GM12865 (cell line): ENCODE measurements around the gene FAM3B.

ENCODE experiments used
- DNase-seq: peaks from one replicate; pipeline ENCODE4 v3.0.0; 2010; ENCODE audit warnings: low read depth
- H3K4me3 ChIP-seq: 2 replicates; pipeline ENCODE4 v1.5.1; 2011; ENCODE audit warnings: mild to moderate bottlenecking, low read depth, low read length, control low read depth
- TF ChIP-seq, protein P1 (sequence below): IDR thresholded peaks from 2 replicates; pipeline ENCODE4 v1.5.1; 2011; ENCODE audit warnings: low read length, control low read depth, low read depth, inconsistent platforms; ENCODE audit not compliant: insufficient read depth; ENCODE audit errors: missing control alignments

FAM3B gene

DNA sequence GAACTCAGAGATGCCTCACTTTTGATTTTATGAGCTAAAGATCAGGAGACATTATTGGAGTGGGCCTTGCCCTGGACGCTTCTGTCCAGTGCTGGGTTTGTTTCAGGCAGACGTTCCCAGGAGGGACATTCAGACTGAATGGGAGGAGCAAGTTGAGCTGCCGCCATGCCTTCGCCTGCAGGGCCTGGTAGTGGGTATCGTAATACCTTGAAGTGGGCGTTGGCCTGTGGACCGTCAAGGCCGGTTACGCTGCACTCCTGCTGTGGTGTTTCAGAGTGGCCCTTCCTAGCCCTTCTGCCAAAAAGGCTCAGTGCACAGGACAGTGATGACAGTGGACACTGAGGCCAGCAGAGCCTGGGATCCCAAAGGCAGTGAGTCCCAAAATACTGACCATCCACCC, 1.6 kb downstream of the FAM3B start:
- no peak for DNase-seq
- no peak overlapping the region for H3K4me3 ChIP-seq
- TF ChIP-seq, protein P1, sequence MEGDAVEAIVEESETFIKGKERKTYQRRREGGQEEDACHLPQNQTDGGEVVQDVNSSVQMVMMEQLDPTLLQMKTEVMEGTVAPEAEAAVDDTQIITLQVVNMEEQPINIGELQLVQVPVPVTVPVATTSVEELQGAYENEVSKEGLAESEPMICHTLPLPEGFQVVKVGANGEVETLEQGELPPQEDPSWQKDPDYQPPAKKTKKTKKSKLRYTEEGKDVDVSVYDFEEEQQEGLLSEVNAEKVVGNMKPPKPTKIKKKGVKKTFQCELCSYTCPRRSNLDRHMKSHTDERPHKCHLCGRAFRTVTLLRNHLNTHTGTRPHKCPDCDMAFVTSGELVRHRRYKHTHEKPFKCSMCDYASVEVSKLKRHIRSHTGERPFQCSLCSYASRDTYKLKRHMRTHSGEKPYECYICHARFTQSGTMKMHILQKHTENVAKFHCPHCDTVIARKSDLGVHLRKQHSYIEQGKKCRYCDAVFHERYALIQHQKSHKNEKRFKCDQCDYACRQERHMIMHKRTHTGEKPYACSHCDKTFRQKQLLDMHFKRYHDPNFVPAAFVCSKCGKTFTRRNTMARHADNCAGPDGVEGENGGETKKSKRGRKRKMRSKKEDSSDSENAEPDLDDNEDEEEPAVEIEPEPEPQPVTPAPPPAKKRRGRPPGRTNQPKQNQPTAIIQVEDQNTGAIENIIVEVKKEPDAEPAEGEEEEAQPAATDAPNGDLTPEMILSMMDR = no peak

DNA sequence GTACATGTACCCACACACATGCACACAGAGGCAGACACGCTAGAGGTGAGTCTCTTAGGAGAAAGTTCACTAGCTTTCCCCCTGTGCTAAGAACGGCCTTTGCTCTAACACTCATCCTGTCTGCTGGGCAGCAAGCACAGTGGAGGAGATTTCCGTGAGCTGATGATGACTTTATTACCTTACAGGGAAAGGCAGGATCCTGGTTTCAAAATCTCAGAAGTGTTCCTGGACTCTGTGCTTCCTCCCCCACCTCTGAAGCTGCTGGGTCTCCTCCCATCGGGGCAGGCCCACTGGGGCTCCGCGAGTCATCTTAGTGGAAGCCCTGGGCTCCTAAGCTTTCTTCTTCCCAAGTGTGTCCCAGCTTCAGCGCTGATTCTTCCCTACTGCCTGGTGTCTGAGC, 2.7 kb downstream of the FAM3B start:
- H3K4me3 ChIP-seq = no peak overlapping the region
- DNase-seq = no peak
- TF ChIP-seq, protein P1 = no peak

DNA sequence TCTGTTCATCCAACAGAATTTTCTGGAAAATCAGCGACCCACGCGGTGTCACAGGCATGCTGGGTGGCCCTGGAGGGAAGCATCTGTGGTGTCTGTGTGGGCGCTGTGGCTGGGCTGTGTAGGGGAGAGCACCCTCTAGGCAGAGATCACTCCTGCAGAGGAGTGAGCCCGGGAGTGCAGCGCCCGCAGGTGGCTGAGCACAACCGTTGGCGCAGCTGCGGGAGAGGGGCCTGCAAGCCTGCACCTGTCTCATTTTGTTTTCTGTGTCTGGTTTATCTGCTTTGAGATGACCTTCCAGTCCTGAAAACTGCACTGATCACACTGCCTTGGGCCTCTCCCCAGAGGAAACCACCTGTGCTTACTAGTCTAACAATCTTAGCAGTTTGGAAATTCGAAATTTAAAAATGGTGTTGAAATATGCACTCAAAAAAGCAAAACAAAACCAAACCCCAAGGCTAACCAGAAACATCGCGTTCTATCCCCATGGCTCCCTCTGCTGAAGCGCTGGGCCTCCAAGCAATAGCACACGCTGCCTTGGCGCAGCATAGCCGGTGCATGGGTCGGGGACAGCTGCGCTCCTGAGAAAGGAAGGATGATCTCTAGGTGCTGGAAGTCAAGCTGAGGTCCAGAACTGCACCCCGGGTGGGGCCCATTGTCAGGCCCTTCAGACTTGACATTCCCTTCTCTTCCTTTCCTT, 4.8 kb downstream of the FAM3B start:
- DNase-seq = peak; percentile 16
- TF ChIP-seq, protein P1 = no peak
- H3K4me3 ChIP-seq = no peak overlapping the region

DNA sequence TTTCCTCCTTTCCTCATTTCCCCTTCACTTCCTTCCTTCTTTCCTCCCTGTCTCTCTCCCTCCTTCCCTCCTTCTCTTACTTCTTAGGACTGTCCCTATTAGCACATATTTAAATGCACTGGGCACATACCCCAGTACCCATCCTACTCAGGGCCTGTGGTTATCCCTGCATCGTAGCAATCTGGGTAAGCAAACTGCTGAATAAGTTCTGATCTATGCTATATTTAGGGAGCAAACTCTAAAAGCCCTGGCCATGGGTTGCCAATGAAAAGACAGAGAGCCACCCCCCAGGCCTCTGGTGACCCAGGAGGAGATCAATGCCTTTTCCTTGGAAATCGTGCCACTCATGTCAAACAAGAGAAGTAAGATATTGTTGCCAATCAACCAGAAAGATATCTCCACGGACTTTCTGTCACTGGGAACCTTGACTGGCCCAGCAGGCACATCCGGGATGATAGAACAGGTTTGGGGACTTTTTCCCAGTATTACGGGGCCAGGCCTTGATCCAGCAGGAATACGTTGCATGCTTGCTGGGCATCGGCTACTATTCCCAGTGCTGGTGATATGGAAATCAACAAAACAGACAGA, 5.4 kb downstream of the FAM3B start:
- TF ChIP-seq, protein P1 = no peak
- no peak for DNase-seq
- H3K4me3 ChIP-seq = no peak overlapping the region

DNA sequence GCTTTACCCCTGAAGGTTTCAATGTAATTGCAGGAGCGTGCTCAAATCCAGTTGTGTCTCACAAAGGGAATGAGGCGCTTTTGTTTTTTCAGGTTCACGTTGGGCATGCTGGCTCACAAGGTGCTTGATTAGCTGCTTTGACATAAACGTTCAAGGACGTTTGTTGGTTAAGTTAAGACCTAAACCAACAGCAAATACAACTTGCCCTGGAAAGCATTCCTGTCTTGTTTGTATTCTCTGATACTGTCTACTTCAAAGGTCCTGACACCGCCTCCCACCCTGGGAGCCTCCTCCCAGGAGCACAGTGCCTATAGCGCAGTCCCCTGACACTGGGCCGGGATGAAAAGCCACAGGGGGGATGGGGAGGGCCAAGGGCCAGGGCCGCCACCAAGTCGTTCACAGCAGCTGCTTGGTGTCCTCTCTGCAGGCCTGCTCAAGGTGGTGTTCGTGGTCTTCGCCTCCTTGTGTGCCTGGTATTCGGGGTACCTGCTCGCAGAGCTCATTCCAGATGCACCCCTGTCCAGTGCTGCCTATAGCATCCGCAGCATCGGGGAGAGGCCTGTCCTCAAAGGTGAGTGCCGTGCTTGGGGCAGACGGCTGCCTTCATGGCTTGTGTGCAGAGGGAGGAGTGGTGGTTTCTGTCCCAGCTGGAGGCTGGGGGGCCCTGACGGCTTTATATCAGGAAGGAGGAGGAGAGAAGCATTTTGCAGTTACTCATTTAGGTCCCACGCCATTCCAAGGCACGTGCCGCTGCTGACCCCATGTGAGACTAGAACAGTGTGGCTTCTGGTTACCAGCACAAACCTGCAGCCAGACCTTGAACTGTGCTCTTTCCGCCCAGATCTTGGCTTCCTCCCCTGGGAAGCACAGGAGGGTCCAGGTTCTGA, 6.1 kb downstream of the FAM3B start:
- no peak for DNase-seq
- H3K4me3 ChIP-seq = no peak overlapping the region
- TF ChIP-seq, protein P1 = no peak

DNA sequence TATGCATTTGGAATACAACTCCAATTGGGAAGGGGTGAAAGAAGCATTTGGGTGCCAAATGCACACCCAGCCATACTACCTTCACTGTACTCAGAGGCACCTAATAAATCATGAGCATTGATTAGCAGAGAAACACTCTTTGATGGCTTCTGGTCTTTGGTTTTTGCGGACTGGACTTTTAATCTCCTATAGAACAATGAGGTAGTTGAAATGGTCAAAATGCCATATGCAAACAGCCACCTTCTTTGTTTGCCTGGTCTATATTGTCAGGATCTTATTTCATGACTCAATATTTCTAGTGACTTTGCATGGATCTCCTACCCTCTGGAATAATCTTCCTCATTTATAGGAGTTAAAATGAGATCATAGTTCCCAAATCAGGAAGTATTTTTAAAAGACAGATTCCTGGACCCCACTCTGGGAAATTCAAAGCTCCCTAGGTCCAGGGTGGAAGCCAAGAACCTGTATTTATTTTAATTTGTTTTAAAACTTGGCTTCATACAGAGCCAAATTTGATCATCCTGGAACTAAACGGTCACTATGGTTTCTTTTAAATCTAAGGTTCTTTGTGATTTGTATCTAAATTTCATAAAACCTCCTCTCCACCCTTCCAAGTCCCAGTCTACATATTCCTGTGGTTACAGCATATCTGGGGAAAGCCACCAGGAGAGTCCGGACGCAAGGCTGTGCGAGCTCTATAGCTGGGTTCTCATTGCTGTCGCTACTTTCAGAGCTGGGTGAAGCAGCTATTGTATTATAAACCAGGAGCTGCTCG, 8.7 kb downstream of the FAM3B start:
- no peak overlapping the region for H3K4me3 ChIP-seq
- TF ChIP-seq, protein P1 = no peak
- no peak for DNase-seq
